ENCODE measurements around the gene HIVEP3. TPM values are rescaled to one million over a fixed set of nuclear protein-coding genes. Genes with fewer than 3 reads are reported as not detected.

The HIVEP3 gene
- total RNA-seq, 1 experiment from 2014 or later: 0.55 TPM

DNA sequence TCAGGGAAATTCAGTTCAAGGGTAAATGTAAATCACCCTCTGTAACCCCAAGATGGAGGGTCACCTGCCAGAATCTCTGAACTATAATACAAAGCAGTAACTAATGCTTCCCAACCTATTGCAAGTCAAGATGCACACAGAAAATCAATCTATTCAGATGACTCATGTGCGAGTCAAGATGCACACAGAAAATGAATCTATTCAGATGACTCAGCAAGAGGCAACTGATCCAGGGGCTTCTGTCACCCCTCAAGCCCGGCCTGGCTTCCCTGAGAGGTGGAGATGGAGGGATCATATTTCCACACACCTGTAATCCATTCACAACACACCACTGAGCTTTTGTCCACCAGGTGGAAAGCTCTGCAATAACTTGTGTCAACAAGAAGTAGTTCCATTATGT is 17.4 kb upstream of the HIVEP3 start:
- no peak overlapping the region for H3K27ac Mint-ChIP-seq
- TF ChIP-seq, protein P1, sequence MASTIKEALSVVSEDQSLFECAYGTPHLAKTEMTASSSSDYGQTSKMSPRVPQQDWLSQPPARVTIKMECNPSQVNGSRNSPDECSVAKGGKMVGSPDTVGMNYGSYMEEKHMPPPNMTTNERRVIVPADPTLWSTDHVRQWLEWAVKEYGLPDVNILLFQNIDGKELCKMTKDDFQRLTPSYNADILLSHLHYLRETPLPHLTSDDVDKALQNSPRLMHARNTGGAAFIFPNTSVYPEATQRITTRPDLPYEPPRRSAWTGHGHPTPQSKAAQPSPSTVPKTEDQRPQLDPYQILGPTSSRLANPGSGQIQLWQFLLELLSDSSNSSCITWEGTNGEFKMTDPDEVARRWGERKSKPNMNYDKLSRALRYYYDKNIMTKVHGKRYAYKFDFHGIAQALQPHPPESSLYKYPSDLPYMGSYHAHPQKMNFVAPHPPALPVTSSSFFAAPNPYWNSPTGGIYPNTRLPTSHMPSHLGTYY (CRISPR knock-in tag; IDR thresholded peaks at IDR 0.05): no peak
- TF ChIP-seq TEAD1 (CRISPR knock-in tag; IDR thresholded peaks at IDR 0.05) (no peak), JAZF1 (CRISPR knock-in tag; IDR thresholded peaks at IDR 0.05) (no peak), JUN (CRISPR knock-in tag; IDR thresholded peaks at IDR 0.05) (no peak), ZNF232 (CRISPR knock-in tag; IDR thresholded peaks at IDR 0.05) (no peak), TP53 (CRISPR knock-in tag; IDR thresholded peaks at IDR 0.05) (no peak), NR3C1 (CRISPR knock-in tag; conservative IDR thresholded peaks at IDR 0.05; ENCODE audit: low read depth) (no peak), SMAD4 (CRISPR knock-in tag; IDR thresholded peaks at IDR 0.05) (no peak)
- TF ChIP-seq, protein P2, sequence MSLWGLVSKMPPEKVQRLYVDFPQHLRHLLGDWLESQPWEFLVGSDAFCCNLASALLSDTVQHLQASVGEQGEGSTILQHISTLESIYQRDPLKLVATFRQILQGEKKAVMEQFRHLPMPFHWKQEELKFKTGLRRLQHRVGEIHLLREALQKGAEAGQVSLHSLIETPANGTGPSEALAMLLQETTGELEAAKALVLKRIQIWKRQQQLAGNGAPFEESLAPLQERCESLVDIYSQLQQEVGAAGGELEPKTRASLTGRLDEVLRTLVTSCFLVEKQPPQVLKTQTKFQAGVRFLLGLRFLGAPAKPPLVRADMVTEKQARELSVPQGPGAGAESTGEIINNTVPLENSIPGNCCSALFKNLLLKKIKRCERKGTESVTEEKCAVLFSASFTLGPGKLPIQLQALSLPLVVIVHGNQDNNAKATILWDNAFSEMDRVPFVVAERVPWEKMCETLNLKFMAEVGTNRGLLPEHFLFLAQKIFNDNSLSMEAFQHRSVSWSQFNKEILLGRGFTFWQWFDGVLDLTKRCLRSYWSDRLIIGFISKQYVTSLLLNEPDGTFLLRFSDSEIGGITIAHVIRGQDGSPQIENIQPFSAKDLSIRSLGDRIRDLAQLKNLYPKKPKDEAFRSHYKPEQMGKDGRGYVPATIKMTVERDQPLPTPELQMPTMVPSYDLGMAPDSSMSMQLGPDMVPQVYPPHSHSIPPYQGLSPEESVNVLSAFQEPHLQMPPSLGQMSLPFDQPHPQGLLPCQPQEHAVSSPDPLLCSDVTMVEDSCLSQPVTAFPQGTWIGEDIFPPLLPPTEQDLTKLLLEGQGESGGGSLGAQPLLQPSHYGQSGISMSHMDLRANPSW (CRISPR knock-in tag; conservative IDR thresholded peaks at IDR 0.05; ENCODE audit: low read depth): no peak
- TF ChIP-seq, protein P3, sequence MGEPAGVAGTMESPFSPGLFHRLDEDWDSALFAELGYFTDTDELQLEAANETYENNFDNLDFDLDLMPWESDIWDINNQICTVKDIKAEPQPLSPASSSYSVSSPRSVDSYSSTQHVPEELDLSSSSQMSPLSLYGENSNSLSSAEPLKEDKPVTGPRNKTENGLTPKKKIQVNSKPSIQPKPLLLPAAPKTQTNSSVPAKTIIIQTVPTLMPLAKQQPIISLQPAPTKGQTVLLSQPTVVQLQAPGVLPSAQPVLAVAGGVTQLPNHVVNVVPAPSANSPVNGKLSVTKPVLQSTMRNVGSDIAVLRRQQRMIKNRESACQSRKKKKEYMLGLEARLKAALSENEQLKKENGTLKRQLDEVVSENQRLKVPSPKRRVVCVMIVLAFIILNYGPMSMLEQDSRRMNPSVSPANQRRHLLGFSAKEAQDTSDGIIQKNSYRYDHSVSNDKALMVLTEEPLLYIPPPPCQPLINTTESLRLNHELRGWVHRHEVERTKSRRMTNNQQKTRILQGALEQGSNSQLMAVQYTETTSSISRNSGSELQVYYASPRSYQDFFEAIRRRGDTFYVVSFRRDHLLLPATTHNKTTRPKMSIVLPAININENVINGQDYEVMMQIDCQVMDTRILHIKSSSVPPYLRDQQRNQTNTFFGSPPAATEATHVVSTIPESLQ (CRISPR knock-in tag; IDR thresholded peaks at IDR 0.05): no peak
- TF ChIP-seq, protein P4, sequence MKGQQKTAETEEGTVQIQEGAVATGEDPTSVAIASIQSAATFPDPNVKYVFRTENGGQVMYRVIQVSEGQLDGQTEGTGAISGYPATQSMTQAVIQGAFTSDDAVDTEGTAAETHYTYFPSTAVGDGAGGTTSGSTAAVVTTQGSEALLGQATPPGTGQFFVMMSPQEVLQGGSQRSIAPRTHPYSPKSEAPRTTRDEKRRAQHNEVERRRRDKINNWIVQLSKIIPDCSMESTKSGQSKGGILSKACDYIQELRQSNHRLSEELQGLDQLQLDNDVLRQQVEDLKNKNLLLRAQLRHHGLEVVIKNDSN (CRISPR knock-in tag; IDR thresholded peaks at IDR 0.05): no peak
- TF ChIP-seq, protein P5, sequence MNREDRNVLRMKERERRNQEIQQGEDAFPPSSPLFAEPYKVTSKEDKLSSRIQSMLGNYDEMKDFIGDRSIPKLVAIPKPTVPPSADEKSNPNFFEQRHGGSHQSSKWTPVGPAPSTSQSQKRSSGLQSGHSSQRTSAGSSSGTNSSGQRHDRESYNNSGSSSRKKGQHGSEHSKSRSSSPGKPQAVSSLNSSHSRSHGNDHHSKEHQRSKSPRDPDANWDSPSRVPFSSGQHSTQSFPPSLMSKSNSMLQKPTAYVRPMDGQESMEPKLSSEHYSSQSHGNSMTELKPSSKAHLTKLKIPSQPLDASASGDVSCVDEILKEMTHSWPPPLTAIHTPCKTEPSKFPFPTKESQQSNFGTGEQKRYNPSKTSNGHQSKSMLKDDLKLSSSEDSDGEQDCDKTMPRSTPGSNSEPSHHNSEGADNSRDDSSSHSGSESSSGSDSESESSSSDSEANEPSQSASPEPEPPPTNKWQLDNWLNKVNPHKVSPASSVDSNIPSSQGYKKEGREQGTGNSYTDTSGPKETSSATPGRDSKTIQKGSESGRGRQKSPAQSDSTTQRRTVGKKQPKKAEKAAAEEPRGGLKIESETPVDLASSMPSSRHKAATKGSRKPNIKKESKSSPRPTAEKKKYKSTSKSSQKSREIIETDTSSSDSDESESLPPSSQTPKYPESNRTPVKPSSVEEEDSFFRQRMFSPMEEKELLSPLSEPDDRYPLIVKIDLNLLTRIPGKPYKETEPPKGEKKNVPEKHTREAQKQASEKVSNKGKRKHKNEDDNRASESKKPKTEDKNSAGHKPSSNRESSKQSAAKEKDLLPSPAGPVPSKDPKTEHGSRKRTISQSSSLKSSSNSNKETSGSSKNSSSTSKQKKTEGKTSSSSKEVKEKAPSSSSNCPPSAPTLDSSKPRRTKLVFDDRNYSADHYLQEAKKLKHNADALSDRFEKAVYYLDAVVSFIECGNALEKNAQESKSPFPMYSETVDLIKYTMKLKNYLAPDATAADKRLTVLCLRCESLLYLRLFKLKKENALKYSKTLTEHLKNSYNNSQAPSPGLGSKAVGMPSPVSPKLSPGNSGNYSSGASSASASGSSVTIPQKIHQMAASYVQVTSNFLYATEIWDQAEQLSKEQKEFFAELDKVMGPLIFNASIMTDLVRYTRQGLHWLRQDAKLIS (CRISPR knock-in tag; IDR thresholded peaks at IDR 0.05; ENCODE audit: borderline replicate concordance): no peak
- TF ChIP-seq, protein P6, sequence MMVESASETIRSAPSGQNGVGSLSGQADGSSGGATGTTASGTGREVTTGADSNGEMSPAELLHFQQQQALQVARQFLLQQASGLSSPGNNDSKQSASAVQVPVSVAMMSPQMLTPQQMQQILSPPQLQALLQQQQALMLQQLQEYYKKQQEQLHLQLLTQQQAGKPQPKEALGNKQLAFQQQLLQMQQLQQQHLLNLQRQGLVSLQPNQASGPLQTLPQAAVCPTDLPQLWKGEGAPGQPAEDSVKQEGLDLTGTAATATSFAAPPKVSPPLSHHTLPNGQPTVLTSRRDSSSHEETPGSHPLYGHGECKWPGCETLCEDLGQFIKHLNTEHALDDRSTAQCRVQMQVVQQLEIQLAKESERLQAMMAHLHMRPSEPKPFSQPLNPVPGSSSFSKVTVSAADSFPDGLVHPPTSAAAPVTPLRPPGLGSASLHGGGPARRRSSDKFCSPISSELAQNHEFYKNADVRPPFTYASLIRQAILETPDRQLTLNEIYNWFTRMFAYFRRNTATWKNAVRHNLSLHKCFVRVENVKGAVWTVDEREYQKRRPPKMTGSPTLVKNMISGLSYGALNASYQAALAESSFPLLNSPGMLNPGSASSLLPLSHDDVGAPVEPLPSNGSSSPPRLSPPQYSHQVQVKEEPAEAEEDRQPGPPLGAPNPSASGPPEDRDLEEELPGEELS (CRISPR knock-in tag; IDR thresholded peaks at IDR 0.05): no peak
- peaks cover 11% of the 10 kb centered on the region; the same call in 1 of the 2 replicates for H3K9me3 Mint-ChIP-seq
- H3K36me3 Mint-ChIP-seq: no peaks in the 10 kb centered on the region
- no peak overlapping the region for H3K4me3 Mint-ChIP-seq
- peaks cover 9% of the 10 kb centered on the region for H3K4me1 Mint-ChIP-seq
- ATAC-seq: no peak
- CTCF ChIA-PET: interaction anchor here (0.6 kb wide), 1 partner anchor 777 kb away, joined by 5 read pairs; no protein-coding TSS in a partner anchor
- DNase-seq (ENCODE audit: low spot score): no peak
- POLR2A ChIA-PET: no interaction called here
- peaks cover 9% of the 10 kb centered on the region for H3K27me3 Mint-ChIP-seq (ENCODE audit: low read depth)

All from WTC11 (cell line).